ENCODE measurements around the gene FILIP1.

Gene FILIP1

GRCh38 chr6:75351570-75351969 is 142.0 kb downstream of the FILIP1 start:
- DNase-seq (ENCODE audit: low read depth in 1 of 2, low spot score in 1 of 2), result no peak
- no peak overlapping the region for H3K27ac ChIP-seq (replicated peaks)
- H3K4me3 ChIP-seq (replicated peaks; ENCODE audit: insufficient read depth, low read length), result no peak overlapping the region
- peaks cover 28% of the 10 kb centered on the region for H3K27me3 ChIP-seq (ENCODE audit: insufficient read depth, poor library complexity, severe bottlenecking)
- TF ChIP-seq POLR2AphosphoS5 (IDR thresholded peaks at IDR 0.05; ENCODE audit: low read depth), result no peak
- TF ChIP-seq, protein P1, sequence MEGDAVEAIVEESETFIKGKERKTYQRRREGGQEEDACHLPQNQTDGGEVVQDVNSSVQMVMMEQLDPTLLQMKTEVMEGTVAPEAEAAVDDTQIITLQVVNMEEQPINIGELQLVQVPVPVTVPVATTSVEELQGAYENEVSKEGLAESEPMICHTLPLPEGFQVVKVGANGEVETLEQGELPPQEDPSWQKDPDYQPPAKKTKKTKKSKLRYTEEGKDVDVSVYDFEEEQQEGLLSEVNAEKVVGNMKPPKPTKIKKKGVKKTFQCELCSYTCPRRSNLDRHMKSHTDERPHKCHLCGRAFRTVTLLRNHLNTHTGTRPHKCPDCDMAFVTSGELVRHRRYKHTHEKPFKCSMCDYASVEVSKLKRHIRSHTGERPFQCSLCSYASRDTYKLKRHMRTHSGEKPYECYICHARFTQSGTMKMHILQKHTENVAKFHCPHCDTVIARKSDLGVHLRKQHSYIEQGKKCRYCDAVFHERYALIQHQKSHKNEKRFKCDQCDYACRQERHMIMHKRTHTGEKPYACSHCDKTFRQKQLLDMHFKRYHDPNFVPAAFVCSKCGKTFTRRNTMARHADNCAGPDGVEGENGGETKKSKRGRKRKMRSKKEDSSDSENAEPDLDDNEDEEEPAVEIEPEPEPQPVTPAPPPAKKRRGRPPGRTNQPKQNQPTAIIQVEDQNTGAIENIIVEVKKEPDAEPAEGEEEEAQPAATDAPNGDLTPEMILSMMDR (IDR thresholded peaks at IDR 0.05; ENCODE audit: insufficient read depth, low read length), result no peak

DNA sequence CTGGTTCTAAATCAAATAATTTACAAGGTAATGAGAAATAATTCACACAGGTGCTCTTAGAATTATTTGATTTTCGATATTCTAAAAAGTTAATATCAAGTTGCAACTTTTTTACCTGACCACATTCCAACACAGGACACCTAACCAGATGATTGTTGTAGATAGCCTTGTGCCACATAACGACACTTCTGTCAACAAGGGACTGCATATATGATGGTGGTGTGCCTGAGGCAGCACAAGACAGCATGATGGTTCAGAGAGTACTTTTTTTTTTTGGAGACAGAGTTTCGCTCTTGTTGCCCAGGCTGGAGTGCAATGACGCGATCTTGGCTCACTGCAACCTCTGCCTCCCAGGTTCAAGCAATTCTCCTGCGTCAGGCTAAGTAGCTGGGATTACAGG is 142.8 kb downstream of the FILIP1 start:
- Histone ChIP-seq H3K27ac (replicated peaks) (no peak overlapping the region), H3K4me3 (replicated peaks; ENCODE audit: insufficient read depth, low read length) (no peak overlapping the region), H3K27me3 (ENCODE audit: insufficient read depth, poor library complexity, severe bottlenecking) (peaks cover 28% of the 10 kb centered on the region)
- no peak for DNase-seq (ENCODE audit: low read depth in 1 of 2, low spot score in 1 of 2)
- no peak for TF ChIP-seq GABPA (IDR thresholded peaks at IDR 0.05; ENCODE audit: low read depth)
- TF ChIP-seq, protein P1 (IDR thresholded peaks at IDR 0.05; ENCODE audit: insufficient read depth, low read length), result no peak
- no peak for TF ChIP-seq POLR2AphosphoS5 (IDR thresholded peaks at IDR 0.05; ENCODE audit: low read depth)
- no peak for TF ChIP-seq SPI1 (IDR thresholded peaks at IDR 0.05; ENCODE audit: borderline replicate concordance, low read depth)
- TF ChIP-seq, protein P2, sequence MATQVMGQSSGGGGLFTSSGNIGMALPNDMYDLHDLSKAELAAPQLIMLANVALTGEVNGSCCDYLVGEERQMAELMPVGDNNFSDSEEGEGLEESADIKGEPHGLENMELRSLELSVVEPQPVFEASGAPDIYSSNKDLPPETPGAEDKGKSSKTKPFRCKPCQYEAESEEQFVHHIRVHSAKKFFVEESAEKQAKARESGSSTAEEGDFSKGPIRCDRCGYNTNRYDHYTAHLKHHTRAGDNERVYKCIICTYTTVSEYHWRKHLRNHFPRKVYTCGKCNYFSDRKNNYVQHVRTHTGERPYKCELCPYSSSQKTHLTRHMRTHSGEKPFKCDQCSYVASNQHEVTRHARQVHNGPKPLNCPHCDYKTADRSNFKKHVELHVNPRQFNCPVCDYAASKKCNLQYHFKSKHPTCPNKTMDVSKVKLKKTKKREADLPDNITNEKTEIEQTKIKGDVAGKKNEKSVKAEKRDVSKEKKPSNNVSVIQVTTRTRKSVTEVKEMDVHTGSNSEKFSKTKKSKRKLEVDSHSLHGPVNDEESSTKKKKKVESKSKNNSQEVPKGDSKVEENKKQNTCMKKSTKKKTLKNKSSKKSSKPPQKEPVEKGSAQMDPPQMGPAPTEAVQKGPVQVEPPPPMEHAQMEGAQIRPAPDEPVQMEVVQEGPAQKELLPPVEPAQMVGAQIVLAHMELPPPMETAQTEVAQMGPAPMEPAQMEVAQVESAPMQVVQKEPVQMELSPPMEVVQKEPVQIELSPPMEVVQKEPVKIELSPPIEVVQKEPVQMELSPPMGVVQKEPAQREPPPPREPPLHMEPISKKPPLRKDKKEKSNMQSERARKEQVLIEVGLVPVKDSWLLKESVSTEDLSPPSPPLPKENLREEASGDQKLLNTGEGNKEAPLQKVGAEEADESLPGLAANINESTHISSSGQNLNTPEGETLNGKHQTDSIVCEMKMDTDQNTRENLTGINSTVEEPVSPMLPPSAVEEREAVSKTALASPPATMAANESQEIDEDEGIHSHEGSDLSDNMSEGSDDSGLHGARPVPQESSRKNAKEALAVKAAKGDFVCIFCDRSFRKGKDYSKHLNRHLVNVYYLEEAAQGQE (IDR thresholded peaks at IDR 0.05; ENCODE audit: insufficient replicate concordance, low read depth), result no peak

DNA sequence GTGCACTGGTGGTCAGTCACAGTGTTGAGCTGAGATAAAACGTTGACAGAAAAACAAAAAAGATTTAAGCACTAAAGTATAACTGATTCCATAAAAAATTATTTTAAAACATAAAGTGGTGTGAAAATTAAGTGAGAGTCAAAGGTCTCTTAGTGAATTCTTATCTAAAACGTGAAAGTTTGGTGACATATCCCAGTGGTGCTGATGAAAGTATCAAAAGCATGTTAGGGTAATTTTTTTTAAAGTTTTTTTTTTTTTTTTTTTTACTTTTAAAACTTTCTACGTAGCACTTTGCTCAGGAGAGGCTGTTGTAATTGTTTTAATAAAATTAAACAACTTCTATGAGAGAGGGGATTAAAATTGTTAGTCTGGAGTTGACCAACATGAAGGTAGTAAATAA is 143.4 kb downstream of the FILIP1 start:
- TF ChIP-seq, protein P2 (IDR thresholded peaks at IDR 0.05; ENCODE audit: insufficient replicate concordance, low read depth), result no peak
- TF ChIP-seq, protein P1 (IDR thresholded peaks at IDR 0.05; ENCODE audit: insufficient read depth, low read length), result no peak
- TF ChIP-seq GABPA (IDR thresholded peaks at IDR 0.05; ENCODE audit: low read depth), result no peak
- TF ChIP-seq SPI1 (IDR thresholded peaks at IDR 0.05; ENCODE audit: borderline replicate concordance, low read depth), result no peak
- no peak for TF ChIP-seq POLR2AphosphoS5 (IDR thresholded peaks at IDR 0.05; ENCODE audit: low read depth)

GRCh38 chr6:75349262-75349984 is 144.2 kb downstream of the FILIP1 start:
- TF ChIP-seq, protein P2 (IDR thresholded peaks at IDR 0.05; ENCODE audit: insufficient replicate concordance, low read depth), result no peak
- Histone ChIP-seq H3K4me3 (replicated peaks; ENCODE audit: insufficient read depth, low read length) (no peak overlapping the region), H3K27ac (replicated peaks) (no peak overlapping the region), H3K27me3 (ENCODE audit: insufficient read depth, poor library complexity, severe bottlenecking) (peaks cover 28% of the 10 kb centered on the region)
- no peak for DNase-seq (ENCODE audit: low read depth in 1 of 2, low spot score in 1 of 2)

More for the DNA sequence above, 143.4 kb downstream of the FILIP1 start:
- H3K4me3 ChIP-seq (replicated peaks; ENCODE audit: insufficient read depth, low read length), result no peak overlapping the region
- no peak overlapping the region for H3K27ac ChIP-seq (replicated peaks)
- DNase-seq (ENCODE audit: low read depth in 1 of 2, low spot score in 1 of 2), result no peak
- peaks cover 28% of the 10 kb centered on the region for H3K27me3 ChIP-seq (ENCODE audit: insufficient read depth, poor library complexity, severe bottlenecking)

Data from HL-60 (cell line).